H1 (cell line): ENCODE data around the gene SELENOF.

Source experiments
- CHD2 ChIP-seq: IDR thresholded peaks from 2 replicates; pipeline ENCODE4 v1.6.1; 2012; ENCODE audit warnings: low read length, improper control_type of control experiment
- RNF2 ChIP-seq: fragments of 200-900, 300-1000 bp; sonication (generic); IDR thresholded peaks from 2 replicates; pipeline ENCODE4 v1.7.1; 2016; ENCODE audit warnings: borderline replicate concordance, low read depth, mild to moderate bottlenecking, antibody characterized with exemption, low read length; ENCODE audit not compliant: poor library complexity, severe bottlenecking; ENCODE audit errors: missing control alignments
- TAF1 ChIP-seq: IDR thresholded peaks from 2 replicates; pipeline ENCODE4 v1.6.1; 2011; ENCODE audit warnings: mild to moderate bottlenecking, low read depth, low read length

DNA sequence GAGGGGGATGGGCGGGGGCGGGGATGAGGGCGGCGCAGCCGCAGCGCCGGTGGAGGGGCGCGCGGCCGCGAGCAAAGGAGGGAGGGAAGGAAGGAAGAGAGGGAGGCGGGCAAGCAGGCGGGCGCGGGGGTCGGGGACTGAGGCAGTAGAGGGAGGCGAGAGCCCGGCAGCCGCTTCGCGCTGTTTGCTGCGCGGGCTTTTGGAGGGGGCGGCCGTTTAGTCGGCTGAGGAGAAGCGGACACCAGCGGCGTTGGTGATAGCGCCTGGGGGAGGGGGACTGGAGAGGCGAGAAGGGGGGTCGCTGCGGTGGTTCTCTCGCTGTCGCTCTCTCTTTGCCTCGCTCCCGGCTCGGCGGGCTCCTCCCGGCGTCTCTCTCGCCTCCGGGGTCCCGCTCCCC, 673 bp upstream of the SELENOF start, which contains the start of gene HS2ST1:
- TF ChIP-seq TAF1 = peak; percentile 64
- TF ChIP-seq RNF2 = no peak
- TF ChIP-seq CHD2 = no peak; the same call in 1 of the 2 replicates
